ENCODE measurements around the gene ATF1.

DNA sequence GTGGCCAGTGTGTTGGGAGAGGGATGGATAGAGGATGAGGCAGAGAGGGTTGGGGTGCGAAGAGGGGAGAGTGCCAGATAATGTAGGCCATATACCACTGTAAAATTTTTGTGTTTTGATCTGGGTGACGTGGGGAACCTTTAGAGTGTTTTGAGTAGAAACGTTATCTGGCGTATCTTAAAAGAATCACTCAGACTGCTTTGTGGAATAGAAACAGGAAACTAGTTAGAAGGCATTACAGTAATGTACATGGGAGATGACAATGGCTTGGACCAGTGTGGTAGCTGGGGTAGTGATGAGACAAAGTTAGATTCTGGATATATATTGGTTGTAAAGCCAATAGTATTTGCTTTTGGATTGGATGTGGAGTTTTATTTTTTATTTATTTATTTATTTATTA lies 20.6 kb downstream of the ATF1 start:
- TF ChIP-seq POLR2A (IDR thresholded peaks at IDR 0.05) (no peak), EP300 (IDR thresholded peaks at IDR 0.05) (no peak)
- TF ChIP-seq, protein P1, sequence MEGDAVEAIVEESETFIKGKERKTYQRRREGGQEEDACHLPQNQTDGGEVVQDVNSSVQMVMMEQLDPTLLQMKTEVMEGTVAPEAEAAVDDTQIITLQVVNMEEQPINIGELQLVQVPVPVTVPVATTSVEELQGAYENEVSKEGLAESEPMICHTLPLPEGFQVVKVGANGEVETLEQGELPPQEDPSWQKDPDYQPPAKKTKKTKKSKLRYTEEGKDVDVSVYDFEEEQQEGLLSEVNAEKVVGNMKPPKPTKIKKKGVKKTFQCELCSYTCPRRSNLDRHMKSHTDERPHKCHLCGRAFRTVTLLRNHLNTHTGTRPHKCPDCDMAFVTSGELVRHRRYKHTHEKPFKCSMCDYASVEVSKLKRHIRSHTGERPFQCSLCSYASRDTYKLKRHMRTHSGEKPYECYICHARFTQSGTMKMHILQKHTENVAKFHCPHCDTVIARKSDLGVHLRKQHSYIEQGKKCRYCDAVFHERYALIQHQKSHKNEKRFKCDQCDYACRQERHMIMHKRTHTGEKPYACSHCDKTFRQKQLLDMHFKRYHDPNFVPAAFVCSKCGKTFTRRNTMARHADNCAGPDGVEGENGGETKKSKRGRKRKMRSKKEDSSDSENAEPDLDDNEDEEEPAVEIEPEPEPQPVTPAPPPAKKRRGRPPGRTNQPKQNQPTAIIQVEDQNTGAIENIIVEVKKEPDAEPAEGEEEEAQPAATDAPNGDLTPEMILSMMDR (IDR thresholded peaks at IDR 0.05): no peak
